GM13976 (cell line): ENCODE results near the gene KIF1B.
A peak's percentile ranks its signal among the peaks of the same experiment; 100 is the strongest.

Experiments
- DNase-seq: peaks from one replicate; pipeline ENCODE4 v3.0.0; 2012; ENCODE audit warnings: low spot score
- CTCF ChIP-seq: IDR thresholded peaks from 2 replicates; pipeline ENCODE4 v1.5.1; 2012; ENCODE audit warnings: borderline replicate concordance, mild to moderate bottlenecking; ENCODE audit not compliant: insufficient read depth; ENCODE audit errors: extremely low read depth, missing control alignments, control extremely low read depth
- in situ Hi-C: fragments of 300-500 bp; cut with MboI; formaldehyde crosslinking; loops from one replicate; pipeline ENCODE4 v1.12.0; 2022; ENCODE audit warnings: low sequenced_read_pairs, mixed read lengths, inconsistent platforms; ENCODE audit not compliant: unreplicated experiment

Gene KIF1B

GRCh38 chr1:10171995-10172669 lies 38.2 kb upstream of the KIF1B start:
- in situ Hi-C loops = no loop called here
- no peak for TF ChIP-seq CTCF
- no peak for DNase-seq

- TF ChIP-seq CTCF = no peak
- in situ Hi-C loops = no loop called here
- peak; percentile 37 for DNase-seq
These were observed 36.8 kb upstream of the KIF1B start for GRCh38 chr1:10173582-10173981.

- TF ChIP-seq CTCF = no peak
- no peak for DNase-seq
- in situ Hi-C loops = no loop called here
These were observed 32.5 kb upstream of the KIF1B start for GRCh38 chr1:10177876-10178275.

GRCh38 chr1:10178597-10179405 lies 31.6 kb upstream of the KIF1B start:
- no peak for DNase-seq
- in situ Hi-C loops = no loop called here
- TF ChIP-seq CTCF = no peak

- DNase-seq = no peak
- in situ Hi-C loops = no loop called here
These were observed 30.8 kb upstream of the KIF1B start for GRCh38 chr1:10179406-10180091.

GRCh38 chr1:10181154-10181553 lies 29.2 kb upstream of the KIF1B start:
- in situ Hi-C loops = no loop called here
- DNase-seq = no peak
- no peak for TF ChIP-seq CTCF

More at GRCh38 chr1:10179406-10180091, 30.8 kb upstream of the KIF1B start:
- no peak for TF ChIP-seq CTCF
